ENCODE measurements around the gene CYSLTR2.
A peak's percentile ranks its signal among the peaks of the same experiment; 100 is the strongest.

CYSLTR2 gene, protein sequence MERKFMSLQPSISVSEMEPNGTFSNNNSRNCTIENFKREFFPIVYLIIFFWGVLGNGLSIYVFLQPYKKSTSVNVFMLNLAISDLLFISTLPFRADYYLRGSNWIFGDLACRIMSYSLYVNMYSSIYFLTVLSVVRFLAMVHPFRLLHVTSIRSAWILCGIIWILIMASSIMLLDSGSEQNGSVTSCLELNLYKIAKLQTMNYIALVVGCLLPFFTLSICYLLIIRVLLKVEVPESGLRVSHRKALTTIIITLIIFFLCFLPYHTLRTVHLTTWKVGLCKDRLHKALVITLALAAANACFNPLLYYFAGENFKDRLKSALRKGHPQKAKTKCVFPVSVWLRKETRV

DNA sequence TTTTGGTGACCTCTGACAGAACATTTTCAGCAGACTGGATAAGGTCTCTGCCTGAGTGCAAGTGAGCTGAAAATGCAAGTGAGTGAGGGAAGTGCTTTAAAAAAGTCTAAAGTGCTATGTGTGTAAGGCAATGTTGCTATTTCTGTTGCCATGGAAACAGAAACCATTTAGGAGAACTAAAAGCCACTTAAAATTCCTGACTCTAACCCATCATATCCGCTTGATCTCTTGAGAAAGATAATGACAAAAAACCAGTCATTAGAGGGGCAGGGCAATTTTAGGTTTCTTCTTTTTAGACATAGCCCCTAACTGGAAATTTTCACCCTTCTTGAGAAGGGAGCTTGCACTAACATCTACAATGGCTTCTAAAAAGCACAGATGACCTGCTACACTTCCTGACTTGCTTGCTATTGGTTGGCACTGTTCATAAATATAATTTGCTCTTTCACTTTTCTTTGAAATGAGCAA lies at the start of gene CYSLTR2:
Gene CYSLTR2 (plus strand): TSS at position 458 of the 468 bp plus-strand sequence. CDS start 52,889 bp downstream, outside the sequence.
- FAIRE-seq: no peak

DNA sequence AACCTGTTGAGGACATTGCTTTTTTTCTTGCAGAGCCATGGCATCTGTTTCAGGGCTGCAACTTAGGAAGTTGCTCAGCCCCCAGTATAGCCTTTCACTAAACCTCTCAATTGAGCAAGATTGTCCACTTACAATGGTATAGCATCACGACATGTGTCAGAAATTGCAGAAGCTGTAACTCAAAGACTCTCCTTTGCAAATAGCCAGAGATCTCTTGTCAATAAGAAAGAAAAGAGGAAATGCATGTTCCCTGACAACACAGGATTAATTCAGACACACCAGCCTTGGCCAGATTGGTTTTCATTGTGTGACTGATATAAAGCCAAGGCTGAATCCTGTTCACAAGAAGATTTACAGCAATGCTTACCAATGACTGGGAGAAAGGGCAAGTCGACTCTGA lies 38.7 kb upstream of the CYSLTR2 start:
- FAIRE-seq: no peak

GRCh38 chr13:48618937-48619336 lies 34.8 kb upstream of the CYSLTR2 start:
- no peak for FAIRE-seq

DNA sequence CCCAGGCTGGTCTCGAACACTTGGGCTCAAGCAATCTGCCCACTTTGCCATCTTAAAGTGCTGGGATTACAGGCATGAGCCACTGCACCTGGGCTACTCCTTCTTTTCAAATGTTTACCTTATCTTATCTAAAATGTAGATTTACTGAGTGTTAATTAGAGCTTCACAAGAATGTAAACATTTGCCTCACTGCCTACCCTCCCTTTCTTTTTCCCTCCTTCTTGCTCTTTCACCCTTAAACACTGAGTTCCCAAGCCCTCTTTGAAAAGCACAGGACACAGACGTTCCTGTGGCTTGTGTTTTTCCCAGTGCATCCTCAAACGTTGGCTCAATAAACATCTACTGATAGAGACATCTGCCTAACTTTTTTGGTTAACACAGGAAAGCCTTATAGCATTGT lies 32.7 kb upstream of the CYSLTR2 start:
- no peak for FAIRE-seq

DNA sequence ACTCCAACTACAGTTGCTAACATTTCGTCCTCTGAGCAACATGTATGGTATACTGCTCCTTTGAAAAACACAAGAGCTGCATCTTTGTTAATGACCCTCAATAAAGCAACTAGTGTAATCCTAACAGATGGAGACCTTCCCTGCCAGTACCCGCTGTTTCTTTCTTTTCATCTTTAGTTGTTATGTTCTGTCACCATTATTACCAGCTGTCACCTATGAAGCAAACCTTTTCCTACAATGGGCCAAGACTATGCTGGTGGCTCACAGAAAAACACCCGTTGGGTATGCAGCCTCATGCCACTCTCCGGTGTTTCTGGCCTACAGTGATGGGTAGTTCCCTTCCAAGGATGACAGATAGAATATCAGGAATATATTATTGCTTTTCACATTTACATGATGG lies 29.7 kb upstream of the CYSLTR2 start:
- FAIRE-seq: no peak

GRCh38 chr13:48624858-48625257 lies 28.9 kb upstream of the CYSLTR2 start:
- FAIRE-seq: no peak

DNA sequence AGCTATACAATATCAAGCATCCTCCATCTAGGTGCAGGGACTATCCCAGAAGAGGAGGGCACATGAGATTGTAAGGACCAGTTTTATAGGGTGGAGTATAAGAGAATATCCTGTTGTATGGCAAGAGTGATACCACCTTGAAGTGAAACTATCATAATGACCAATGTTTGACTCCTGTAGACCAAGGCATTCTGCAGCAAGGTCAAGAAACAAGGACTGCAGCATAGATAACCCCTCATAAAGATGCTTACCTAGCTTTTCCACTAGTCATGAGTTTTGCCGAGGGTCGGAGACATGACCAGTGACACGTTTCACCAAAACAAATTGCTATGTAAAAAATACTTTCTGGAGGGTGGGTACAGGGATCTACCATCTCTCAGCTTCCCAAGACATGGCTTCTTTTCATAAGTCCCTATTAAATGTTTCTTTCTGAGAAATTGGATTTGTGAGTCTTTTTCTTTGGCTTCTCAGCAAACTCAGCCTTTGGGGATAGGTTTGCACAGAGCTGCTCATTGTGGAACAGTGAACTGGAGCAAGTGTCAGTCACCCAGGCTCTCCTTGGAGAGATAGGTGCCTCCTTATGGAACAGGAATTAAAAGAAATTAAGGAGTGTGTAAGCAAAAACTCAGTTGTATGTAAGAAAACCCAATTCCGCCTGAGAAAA lies 28.2 kb upstream of the CYSLTR2 start:
- FAIRE-seq: no peak

- no peak for FAIRE-seq
These were observed 27.7 kb upstream of the CYSLTR2 start for GRCh38 chr13:48626077-48626449.

GRCh38 chr13:48626726-48627451 lies 26.8 kb upstream of the CYSLTR2 start:
- FAIRE-seq: no peak

GRCh38 chr13:48629277-48629676 lies 24.5 kb upstream of the CYSLTR2 start:
- no peak for FAIRE-seq

- FAIRE-seq: no peak
These were observed 23.4 kb upstream of the CYSLTR2 start for GRCh38 chr13:48630291-48630690.

DNA sequence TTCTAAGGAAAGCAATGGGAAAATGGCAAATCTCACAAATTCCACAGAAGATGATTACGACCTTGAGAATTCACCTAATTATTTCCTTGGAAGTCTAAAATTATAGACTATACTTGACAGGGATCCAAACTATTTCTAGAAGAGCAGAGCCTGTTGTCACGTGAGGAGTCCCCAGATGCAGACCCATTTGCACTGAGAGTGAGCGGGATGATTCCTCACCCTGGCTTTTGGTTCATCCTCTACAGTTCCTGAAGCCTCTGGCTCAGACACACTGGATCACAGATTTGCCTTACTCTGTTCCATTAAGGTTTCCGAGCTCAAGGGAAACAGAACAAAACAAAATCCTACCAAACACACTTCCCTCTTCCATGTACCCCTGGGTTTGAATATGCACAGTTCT lies 23.0 kb upstream of the CYSLTR2 start:
- no peak for FAIRE-seq

GRCh38 chr13:48631441-48631840 lies 22.3 kb upstream of the CYSLTR2 start:
- no peak for FAIRE-seq

DNA sequence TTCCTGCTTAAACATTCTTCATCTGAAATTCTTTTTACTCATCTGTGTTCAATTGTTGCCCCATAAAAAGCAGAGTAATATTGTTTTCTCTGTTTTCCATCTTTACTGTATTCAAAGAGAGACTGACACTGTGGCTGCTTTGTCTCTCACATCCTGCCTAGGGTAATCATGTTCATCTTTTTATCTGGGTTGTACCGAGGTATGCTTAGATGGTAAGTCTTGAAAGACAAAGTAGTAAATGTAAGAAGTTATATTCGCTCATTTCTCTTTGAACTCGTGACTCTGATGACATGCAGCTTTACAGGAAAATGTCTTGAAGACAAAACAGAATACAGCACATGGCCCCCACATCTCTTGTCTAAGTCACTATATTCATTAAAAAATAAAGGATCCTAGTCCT lies 20.0 kb upstream of the CYSLTR2 start:
- FAIRE-seq: no peak

GRCh38 chr13:48634636-48635035 lies 19.1 kb upstream of the CYSLTR2 start:
- no peak for FAIRE-seq

DNA sequence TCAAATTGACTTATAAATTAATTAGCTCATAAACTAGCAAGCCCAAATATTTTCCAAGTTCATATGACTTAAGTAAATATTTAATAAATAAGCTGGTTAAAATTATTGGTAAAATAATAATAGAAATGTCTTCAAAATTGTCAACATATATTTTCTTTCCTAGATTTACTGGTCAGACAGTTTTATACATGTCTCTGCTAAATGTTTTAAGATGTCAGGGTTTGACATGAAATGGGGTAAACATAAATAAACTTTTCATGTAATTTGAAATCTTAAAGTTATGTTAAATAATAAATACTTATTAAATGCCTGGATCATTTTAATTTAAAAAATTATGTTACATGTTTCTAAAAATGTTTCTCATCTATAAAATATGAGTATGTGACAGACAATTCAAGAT lies 18.3 kb upstream of the CYSLTR2 start:
- peak; percentile 42 for FAIRE-seq

DNA sequence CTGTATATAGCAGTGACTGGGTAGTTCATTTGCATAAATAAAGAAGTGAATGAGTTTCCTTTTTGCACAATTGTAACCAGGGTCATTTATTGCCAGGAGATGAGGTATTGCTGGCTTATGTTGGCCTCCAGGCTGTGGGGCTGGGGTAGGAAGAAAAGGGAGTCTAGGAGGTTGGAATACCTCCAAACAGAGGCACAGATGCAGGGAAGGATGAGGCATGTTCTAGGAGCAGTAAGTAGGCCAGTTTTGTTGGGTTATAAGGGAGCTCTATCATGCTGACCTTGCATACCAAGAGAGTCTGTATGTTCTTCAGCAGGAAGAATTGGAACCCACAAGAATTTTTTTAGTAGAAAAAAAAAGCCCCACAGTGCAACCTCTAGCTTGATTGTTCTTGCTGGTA lies 17.2 kb upstream of the CYSLTR2 start:
- FAIRE-seq: no peak

DNA sequence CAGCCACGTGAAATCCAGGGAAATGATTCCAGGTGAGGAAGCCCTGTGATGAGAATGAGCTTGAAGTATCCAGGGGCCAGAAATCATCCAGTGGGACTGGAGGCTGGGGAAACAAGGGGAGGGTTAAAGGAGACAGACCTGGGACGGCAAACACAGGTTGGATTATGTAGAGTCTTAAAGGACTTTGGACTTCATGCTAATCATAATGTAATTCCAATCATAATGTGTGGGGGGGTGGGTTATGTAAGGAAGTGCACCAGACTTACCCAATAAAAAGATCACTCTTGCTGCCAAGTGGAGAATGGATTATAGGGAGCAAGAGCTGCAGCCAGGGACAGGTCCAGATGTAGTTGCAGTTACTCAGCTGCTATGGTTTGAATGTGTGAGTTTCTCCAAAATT lies 16.1 kb upstream of the CYSLTR2 start:
- FAIRE-seq: no peak

DNA sequence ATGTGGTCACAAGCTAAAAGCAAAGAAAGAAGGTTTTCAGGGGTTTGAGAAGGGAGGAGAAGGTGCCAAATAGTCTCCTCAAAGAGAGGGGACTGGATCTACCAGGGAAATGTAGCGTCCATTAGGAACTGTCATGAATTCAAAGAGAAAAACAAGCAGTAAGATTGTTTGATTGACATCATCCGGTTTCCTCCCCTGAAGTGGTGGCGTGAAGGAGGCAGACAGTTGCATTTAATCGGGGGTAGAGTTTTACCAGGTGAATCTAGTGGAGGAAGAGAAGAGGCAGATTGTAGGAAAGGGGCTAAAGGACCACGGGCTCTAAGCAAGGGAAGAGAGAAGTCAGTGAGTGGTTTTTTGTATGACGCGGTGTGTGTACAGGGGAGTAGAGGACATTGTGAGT lies 13.0 kb upstream of the CYSLTR2 start:
- FAIRE-seq: no peak

- no peak for FAIRE-seq
These were observed 12.3 kb upstream of the CYSLTR2 start for GRCh38 chr13:48641404-48641803.

DNA sequence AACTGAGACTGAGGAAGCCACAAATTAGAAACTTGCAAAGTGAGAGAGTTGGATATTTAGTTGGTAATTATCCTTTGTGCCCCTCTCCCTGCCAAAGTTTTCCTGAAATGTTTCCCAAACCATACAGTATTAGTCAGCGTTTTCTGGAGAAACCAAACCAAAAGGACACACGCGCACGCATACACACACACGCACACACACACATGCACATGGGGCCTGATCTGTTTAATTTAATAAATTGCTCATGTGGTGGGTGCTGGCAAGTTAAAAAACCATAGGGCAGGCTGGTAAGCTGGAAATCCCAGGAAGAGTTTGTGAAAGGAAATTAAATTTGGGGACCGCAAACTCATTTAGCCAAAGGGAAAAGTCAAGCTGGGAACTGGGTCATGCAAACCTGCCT lies 11.7 kb upstream of the CYSLTR2 start:
- no peak for FAIRE-seq

- no peak for FAIRE-seq
These were observed 10.6 kb upstream of the CYSLTR2 start for GRCh38 chr13:48643159-48643558.

DNA sequence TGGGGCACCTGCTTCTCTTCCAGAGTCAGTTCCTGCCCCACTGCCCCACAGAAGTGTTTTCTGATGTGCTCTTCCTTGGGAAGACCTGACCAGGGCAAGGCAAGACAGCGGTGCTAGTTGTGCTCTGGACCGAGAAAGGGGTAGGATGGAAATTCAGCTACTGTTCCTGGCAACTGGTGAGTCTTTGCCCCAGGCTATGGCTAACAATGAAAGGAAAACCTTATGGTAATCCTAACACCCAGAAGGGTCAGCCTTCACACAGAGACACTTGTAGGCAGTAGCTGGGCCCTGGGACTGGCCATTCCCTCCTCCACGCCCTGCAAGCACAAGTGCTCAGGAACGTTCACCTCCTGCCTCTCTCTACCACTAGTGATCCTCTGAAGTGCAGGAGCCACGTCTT lies 9.6 kb upstream of the CYSLTR2 start:
- FAIRE-seq: no peak

- no peak for FAIRE-seq
These were observed 8.8 kb upstream of the CYSLTR2 start for GRCh38 chr13:48644951-48645350.

Measured in TTC549 (cell line).